ENCODE results near the gene CCL16.

CCL16 gene, protein sequence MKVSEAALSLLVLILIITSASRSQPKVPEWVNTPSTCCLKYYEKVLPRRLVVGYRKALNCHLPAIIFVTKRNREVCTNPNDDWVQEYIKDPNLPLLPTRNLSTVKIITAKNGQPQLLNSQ

GRCh38 chr17:35981246-35981645 lies at the start of gene CCL16:
CCL16 (minus strand) TSS chr17:35981497; CDS start chr17:35981420, 77 bp downstream.
- no peak for DNase-seq (ENCODE audit: low read depth)
- TF ChIP-seq CTCF (IDR thresholded peaks at IDR 0.05; ENCODE audit: control insufficient read depth, insufficient read depth, low read depth, low read length, missing control alignments) = no peak
- H3K4me3 ChIP-seq (ENCODE audit: control insufficient read depth, low read depth, low read length) = no peak within 1 kb of the TSS

- TF ChIP-seq CTCF (IDR thresholded peaks at IDR 0.05; ENCODE audit: control insufficient read depth, insufficient read depth, low read depth, low read length, missing control alignments) = no peak
- no peak for DNase-seq (ENCODE audit: low read depth)
Measured at GRCh38 chr17:36030956-36031355, 49.7 kb upstream of the CCL16 start.

GRCh38 chr17:36027761-36028160 lies 46.5 kb upstream of the CCL16 start:
- TF ChIP-seq CTCF (IDR thresholded peaks at IDR 0.05; ENCODE audit: control insufficient read depth, insufficient read depth, low read depth, low read length, missing control alignments) = no peak
- DNase-seq (ENCODE audit: low read depth) = no peak
- H3K4me3 ChIP-seq (ENCODE audit: control insufficient read depth, low read depth, low read length) = no peak overlapping the region

More at GRCh38 chr17:36030956-36031355, 49.7 kb upstream of the CCL16 start:
- no peak overlapping the region for H3K4me3 ChIP-seq (ENCODE audit: control insufficient read depth, low read depth, low read length)

DNA sequence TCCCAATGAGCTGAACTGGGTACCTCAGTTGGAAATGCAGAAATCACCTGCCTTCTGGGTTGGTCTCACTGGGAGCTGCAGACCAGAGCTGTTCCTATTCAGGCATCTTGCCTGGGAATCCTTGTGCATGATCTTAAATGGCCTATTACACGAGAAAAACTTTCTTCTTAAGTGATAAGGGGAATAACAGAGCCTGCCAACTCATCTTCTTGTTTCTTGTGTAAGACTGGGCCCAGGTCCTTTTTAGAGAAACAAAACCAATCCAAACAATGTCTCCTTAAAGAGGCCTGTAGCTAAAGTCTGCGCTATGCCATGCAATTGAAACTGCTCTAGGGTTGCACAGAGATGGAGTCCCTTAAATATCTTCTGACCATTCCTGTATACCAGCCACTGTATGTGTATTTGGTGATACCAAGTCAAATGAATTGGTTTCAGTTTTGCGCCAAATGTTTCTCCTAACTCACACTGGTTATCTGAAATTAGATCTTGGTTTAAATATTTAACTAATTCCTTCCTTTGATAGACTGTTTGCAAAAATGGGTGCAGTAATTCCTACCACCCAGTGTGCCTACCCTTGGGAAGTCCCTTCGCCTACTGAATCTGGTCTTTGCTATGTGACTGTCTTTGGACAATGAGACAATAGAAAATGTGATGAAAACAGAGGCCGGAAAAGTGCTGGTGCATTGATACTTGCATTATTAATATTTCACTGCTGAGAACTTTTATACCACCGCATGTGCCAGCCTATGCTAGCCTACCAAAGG lies 43.0 kb upstream of the CCL16 start:
- no peak overlapping the region for H3K4me3 ChIP-seq (ENCODE audit: control insufficient read depth, low read depth, low read length)
- no peak for TF ChIP-seq CTCF (IDR thresholded peaks at IDR 0.05; ENCODE audit: control insufficient read depth, insufficient read depth, low read depth, low read length, missing control alignments)
- no peak for DNase-seq (ENCODE audit: low read depth)

DNA sequence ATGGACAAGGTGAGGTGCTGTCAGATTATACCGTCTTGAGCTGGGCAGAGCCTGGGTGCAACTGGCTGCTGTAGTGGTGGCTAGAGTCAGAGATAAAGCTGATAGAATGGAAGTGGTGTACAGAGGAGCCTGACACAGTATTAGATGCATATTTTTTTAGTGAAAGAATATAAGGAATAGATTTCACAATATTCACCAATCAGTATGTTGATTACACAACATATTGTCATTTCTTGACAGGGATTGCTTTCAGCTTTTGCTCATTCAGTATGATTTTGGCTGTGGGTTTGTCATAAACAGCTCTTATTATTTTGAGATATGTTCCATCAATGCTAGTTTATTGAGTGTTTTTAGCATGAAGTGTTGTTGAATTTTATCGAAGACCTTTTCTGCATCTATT lies 38.1 kb upstream of the CCL16 start:
- no peak for TF ChIP-seq CTCF (IDR thresholded peaks at IDR 0.05; ENCODE audit: control insufficient read depth, insufficient read depth, low read depth, low read length, missing control alignments)
- H3K4me3 ChIP-seq (ENCODE audit: control insufficient read depth, low read depth, low read length) = no peak overlapping the region
- no peak for DNase-seq (ENCODE audit: low read depth)

- no peak within 1 kb of the TSS for H3K4me3 ChIP-seq (ENCODE audit: control insufficient read depth, low read depth, low read length)
- DNase-seq (ENCODE audit: low read depth) = no peak
- no peak for TF ChIP-seq CTCF (IDR thresholded peaks at IDR 0.05; ENCODE audit: control insufficient read depth, insufficient read depth, low read depth, low read length, missing control alignments)
Measured at GRCh38 chr17:36017799-36018198, 36.5 kb upstream of the CCL16 start, which contains the start of gene CCL23. CCL23 (minus strand) TSS chr17:36017972; CDS start chr17:36017897, 75 bp downstream.

Measured in AG09309 (cell line).